GM18519 (cell line): ENCODE results near the gene RALGAPB.
"Not testable (repeated sequence)": the region's sequence is repeated elsewhere in the genome, so short reads cannot be mapped to it uniquely, and the experiment has no call there.

Experiments used
- ATAC-seq: cut with Tn5 transposase; IDR thresholded peaks from one replicate; pipeline ENCODE4 v1.9.1; 2021; ENCODE audit warnings: mild to moderate bottlenecking, moderate library complexity; ENCODE audit not compliant: unreplicated experiment, low FRiP score

RALGAPB gene

DNA sequence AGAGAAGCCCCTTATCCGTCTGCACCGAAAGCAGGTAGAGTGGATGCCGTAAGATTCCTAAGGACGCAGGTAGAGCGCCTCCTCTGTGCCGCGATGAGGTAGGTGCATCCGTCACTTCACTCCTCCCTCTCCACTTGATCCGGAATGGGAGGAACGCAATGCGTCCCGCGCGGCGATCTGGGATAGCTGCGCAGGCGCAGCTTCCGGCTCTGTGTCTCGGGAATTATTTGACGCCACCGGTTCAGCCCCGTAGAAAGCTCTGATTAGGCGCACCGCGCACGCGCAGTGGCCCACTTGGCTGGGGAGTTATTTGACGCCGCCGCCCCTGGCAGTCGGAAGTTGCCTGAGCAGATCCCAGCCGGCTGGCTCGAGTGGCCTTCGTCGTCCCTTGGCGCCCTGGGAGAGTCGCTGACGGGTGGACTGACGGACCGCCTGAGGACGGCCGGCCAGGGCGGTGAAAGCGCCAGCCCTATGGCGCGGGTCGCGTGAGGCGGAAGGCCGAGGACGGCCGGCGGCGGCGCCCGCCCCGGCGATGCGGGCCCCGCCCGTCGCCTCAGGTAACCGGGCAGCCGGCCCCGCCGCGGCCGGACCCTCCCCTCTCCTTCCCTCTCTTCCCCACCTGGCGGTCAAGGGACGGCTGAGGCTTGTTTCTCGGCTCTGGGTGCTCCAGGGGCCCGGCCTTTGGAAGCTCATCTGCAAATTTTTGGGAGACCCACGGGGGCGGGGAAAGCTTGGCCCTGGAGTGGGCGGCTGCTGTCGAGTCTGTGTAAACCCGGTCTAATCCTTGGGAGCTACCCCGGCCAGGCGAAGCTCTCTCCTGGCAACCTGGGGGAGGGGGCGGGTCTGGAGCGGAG, at the start of gene RALGAPB:
TSS of gene RALGAPB (plus strand) at position 331 of the 854 bp plus-strand sequence. CDS start 15,590 bp downstream, outside the sequence.
- ATAC-seq = peak; percentile 85

DNA sequence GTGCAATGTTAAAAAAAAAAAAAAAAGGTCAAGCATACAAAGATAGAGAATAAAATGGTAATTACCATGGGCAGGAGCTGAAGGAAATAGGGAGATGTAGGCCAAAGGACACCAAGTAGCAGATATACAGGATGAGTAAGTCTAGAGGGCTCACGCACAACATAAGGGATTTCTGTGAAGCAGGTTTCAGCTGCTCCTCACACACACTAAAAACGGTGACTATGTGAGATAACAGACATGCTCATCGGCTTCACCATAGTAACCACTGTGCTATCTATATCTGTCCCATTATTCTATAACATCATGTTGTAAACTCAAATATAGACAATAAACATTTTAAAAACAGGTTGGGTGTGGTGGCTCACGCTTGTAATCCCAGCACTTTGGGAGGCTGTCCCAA, 49.1 kb upstream of the RALGAPB start:
- ATAC-seq = no peak

DNA sequence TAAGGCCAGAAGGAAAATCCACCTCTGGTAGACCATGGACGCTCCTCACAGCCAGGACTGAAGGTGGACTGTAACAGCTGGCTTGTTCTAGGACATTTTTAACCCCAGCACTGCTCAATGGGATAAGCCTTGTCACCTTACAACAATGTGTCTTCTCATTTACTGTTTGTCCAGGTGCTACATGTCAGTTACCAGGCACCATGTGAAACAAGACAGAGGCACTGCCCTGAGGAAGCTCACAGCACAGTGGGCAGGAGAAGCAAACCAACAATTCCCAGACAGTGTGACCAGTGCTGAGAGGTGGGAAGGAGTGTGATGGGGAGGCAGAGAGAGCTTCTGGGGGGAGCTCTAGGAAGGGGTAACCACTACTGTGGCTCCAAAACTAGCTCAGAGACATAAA, 48.2 kb upstream of the RALGAPB start:
- no peak for ATAC-seq

DNA sequence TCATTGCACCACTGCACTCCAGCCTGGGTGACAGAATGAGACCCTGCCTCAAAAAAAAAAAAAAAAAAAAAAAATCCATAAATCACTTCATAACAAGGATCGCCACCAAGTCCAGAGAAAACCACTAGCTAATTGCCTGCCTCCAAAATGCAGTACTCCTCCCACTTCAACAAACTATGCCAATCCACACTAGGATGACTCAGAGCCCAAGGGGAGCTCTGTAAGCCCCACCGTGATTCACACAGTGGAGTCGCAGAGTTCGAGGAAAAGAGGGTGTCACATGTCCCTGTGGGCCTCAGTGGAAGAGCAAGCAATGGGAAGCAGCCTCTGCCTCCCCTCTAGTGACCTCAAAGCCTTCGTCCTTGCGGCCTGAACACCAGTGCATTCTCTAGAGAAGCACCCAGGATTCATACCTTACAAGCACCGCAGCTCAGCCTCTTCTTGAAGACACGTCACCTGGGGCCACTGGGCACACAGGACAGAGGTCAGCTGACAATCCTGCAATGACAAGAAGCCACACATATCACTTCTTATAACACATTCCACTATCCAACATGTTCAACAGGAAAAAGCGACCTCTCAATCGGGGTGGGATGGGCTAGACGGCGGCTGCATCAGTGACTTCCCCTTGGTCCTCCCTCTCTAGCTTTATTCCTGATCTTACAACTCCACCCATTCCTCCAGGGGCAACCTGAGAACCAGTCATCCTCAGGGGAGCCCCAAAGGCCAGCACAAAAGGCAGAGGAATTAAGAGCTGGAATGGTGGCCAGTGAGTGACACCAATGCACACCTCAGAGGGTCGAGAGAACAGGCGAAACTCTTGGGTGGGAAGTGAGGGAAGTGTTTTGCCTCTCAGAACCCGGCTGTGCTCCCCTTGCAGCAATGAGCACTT, 46.4 kb upstream of the RALGAPB start:
- no peak for ATAC-seq

DNA sequence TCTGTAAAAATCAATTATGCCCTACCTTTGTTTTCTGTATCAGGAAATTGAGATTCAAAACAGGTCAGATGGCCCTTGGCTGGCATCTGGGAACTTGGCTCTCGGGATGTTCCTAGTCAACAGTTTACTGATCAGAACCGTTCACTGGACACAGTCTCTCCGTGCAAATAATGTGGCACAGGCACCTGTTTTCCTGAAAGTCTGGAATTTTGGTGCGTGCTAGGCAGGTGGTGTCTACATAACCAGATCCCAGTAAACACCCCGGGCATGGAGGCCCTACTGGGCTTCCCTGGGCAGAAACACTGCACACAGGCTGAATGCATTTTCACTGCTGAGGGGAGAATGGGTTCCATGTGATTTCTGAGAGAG, 45.0 kb upstream of the RALGAPB start:
- no peak for ATAC-seq

DNA sequence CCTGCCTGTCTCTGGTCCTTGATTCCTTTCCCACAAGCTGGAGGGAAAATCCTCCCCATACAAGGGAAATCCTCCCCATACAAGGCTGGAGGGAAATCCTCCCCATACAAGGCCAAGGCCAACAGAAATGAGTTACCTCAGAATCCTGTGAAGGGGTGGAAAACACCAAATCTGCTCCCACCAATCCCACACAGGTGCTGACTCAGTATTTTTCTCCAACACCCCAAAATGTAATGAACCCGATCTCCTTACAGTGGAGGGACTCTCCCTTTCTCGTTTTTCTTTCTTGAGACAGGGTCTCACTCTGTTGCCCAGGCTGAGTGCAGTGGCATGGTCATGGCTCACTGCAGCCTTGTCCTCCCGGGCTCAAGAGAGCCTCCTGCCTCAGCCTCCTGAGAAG, 43.8 kb upstream of the RALGAPB start:
- no peak for ATAC-seq

DNA sequence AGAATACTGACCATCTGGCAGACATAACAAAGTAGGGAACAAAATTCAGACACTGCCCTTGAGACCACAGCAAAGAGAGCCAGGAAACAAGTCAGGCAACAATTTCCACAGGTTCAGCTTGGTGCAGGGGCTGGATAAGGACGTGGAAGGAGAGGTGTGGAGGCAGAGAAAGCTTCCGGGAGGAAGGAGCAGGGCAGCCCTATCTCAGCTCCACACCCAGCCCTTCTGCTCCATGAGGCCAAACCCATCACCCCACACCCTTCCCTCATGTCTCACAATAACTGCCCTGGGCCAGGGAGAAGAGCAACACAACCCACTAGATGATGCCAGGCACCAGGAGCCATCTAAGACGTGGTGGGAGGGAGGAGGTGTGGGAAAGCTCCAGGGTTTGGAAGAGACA, 43.3 kb upstream of the RALGAPB start:
- no peak for ATAC-seq

DNA sequence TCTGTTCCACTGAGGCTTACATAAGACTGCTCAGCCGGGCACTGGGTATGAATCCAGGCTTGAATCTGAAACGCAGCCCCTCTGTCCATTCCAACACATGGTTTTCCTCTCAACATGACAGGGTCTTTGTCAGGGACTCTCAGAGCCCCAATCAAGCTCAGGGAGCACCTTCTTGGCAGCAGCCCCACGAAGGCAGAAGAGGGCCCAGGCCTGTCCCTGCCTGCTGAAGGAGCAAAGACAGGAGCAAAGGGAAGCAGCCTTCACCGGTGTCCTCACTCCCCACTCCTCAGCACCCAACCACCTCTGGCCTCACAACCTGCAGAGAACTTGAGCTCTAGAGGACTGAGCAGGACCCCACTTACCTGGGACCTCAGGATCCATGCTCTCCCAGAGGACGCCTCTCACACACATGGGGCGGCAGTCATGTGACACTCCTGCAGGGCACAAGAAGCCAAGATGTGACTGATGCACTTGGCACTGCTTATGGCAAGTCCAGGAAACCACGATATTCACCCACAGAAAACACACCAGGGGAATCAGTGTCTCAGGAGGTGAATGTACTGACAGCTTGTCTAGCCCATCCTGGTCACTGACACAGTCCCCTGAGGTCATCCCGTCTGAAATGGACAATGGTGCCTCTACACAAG, 41.8 kb upstream of the RALGAPB start:
- no peak for ATAC-seq

DNA sequence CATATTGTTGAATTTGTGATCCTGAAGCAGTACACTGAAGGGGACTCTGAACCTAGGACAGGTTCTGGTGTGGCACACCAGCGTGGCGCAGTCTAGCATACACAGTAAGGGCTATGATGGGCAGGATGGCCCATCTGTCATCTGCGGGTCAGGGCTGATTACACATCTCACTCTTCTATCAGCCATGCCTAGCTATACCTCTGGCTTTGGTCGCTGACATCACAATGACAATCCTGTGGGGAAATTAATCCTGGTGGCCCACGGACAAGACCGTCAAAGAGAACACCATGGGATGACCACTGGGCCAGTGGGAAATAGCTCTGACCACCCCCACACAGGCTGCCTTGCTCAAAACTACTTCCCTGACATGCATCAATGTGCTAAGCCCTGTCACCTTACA, 40.4 kb upstream of the RALGAPB start:
- no peak for ATAC-seq

DNA sequence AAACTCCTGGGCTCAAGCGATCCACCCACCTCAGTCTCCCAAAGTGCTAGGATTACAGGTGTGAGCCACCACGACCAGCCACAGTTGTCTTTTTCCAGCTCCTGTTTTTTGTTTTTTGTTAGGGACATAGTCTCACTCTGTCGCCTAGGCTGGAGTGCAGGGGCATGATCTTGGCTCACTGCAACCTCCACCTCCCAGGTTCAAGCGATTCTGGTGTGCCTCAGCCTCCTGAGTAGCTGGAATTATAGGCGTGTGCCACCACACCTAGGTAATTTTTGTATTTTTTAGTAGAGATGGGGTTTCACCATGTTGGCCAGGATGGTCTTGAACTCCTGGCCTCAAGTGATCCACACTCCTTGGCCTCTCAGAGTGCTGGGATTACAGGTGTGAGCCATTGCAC, 39.8 kb upstream of the RALGAPB start:
- not testable (repeated sequence) for ATAC-seq

DNA sequence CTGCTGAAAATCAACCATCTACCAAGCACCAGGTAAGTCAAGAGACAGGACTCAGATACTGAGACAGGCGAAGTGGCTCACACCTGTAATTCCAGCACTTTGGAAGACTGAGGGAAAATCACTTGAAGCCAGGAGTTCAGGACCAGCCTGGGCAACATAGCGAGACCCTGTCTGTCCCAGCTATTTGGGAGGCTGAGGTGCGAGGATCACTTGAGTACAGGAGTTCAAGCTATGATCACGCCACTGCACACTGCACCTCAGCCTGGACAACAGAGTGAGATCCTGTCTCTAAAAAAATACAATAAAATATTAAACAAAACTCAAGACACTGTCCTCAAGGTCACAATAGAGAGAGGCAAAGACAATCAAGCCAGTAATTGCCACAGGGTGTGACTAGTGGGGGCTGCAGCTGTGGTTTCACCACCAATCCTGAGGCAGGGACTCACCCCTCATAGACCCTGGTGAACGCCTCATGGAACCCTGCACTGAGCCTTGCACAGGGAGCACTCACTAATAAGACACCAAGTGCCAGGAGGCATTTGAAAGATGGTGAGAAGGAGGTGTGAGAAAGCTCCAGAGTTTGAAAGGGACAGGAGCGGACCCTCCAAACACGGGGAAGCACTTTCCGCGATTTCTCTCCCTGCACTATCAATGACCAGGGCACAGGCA, 39.2 kb upstream of the RALGAPB start:
- ATAC-seq = no peak

DNA sequence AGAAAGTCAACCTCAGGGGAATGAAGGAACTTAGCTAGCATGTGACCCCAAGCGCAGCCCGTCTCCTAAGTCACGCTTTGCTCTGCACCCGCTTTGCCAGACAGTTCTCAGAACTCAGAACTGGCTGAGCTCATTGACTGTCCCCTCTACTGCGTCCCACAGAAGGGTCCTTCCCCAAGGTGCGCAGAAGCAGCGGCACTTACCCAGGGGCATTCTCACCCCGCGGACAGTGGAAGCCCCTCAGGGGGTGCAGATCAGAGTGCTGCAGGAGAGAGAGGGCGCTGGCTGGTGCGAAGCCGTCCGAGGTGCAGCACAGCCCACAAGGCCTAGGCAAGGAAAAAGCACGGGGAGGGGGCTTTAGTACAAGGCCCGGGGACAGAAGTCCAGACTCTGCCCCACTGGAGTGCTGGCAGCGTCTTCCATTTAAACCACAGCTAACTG, 38.3 kb upstream of the RALGAPB start:
- ATAC-seq = no peak

DNA sequence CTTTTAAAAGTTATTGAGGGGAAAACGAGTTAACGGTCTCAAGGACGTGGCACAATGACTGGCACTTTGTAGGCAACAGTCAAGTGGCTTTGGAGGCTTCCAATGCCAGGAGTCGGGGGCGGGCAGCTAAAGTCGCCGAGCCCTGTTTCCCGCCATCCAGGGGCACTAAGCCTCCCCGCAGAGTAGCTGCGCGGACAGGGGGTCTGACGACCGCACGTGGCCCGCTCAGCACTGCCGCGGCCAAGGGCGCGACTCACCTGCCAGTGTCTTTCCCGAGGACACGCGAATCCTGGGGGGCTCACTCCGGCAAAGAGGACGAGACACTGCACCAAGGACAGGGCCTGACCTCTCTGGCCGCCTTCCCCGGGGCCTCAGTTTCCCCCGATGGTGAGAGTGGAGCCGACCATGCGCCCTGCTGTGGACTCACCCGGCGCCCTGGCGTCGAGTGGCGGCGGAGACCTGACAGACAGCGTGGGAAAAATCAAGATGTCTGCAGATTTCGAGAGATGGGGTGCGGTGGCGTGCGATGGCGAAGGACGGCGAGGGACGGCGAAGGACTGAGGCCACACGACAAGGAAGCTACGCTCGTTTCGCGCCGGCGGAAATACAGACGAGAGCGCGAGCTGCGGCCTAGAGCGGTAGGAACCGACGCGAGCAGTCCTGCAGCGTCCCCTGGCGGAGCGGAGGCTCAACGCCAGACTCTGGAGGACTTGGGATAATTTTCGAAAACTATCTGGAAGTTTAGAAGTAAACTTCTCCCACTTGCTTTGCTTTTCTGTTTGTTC, 37.7 kb upstream of the RALGAPB start, which contains the start of gene SNHG17:
TSS of gene SNHG17 (minus strand) at position 559 of the 785 bp plus-strand sequence.
- peak; percentile 63 for ATAC-seq

DNA sequence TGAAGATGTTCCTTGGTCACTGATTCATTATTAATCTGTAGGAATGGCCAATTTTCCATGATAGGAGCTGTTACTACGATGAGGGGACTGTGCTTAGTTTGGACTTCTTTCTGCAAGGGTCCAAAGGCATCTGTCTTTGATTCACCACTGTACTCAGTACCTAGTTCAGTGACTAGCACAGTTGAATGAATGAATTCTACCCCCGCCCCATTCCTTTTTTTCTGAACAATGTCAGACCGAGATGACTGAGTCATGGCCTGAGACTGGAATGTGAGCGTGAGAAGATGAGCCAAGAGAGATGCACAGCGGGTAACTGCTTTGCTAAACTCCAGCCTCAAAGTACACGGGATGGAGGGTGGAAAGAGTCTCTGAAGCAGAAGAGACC, 37.1 kb upstream of the RALGAPB start:
- no peak for ATAC-seq

DNA sequence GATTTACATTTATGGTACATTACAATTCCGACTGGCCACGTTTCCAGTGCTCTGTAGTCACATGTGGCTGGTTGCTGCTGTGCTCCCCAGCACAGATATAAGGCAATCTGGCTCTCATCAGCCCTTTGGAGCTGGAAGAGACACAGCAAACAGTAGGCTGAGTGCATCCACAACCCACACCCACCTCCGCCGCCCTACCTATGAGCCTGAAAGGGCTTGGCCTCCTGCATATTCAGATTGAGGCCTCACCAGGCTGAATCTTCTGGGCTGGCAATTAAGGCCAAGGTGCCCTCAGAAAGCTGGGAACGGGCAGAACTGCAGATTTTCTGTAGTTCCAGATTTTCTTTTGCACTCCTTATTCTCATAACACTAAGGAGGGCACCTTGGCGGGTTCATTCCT, 34.8 kb upstream of the RALGAPB start:
- no peak for ATAC-seq

DNA sequence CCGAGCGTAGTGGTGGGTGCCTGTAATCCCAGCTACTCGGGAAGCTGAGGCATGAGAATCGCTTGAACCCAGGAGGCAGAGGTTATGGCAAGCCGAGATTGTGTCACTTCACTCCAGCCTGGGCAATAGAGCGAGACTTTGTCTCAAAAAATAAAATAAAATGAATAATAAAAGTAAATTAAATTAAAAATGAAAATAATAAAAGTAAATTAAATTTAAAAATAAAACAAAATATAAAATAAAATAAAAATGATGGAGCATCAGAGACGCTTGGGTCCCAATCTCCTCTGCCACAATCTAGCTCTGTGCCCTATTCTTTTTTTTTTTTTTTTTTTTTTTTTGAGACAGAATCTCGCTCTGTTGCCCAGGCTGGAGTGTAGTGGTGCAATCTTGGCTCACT, 31.5 kb upstream of the RALGAPB start:
- not testable (repeated sequence) for ATAC-seq

DNA sequence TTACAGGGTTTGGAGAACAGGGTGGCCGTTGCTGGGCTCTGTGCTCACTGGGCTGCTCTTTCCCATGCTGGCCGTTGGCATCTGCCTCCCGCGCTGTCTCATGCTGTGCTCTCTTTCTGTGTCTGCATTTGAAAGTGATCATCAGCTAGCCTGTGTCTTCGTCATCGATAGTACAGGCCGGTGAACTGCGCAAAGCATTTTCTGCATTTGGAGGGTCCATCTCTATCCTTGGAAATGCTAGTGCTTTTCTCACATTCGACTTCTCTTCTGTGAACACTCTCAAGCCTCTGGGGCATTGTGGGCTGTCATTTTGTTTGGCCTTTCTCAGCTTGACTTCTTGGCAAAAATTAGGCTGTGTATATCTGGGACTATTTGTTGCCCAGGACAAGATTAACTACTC, 30.7 kb upstream of the RALGAPB start:
- no peak for ATAC-seq

DNA sequence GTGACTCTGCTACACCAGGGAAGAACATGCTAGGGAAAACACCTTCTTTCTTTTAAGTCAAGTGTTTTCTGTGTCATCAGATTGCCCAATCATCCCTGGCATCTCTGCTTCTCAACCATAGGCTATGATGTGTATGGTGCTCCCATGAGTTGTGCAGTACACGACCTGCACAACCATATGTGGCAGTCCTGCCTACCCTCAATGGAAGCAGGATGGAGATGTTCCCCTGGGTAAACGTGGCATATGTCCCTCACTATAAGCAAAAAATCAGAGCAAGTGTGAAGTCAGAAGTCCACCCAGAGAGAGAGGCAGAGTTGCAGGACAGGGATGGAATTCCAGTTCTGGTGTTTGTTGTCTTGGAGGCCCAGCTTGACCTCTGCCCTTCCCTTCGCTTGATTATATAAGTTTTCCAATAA, 27.3 kb upstream of the RALGAPB start:
- no peak for ATAC-seq

DNA sequence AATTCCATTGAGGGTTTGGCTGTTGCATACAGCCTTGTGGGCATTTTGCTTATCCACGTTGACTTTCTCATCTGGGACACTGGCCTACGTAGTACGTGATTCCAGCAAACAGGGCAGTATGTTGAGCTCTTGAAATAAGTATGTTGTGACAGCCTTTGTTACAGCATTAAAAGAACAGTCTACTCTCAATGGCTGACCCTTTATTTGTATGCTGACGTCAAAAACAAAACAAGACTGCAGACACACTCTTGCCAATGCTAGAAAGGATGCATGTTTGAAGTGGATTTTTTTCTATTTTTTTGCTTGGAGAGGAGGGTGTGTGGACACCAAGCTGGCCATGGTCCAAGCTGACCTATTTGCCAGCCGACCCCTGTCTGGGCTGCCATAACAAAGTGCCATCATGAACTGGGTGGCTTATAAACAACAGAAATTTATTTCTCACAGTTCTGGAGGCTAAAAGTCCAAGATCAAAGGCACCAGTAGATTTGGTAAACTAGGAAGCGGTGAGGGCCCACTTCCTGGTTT, 26.7 kb upstream of the RALGAPB start:
- ATAC-seq = no peak
